Measurements from ENCODE around the gene ABCG8. TPM values are rescaled to one million over a fixed set of nuclear protein-coding genes. Genes with fewer than 3 reads are reported as not detected.
A peak's percentile ranks its signal among the peaks of the same experiment; 100 is the strongest.

Gene ABCG8
- total and polyA plus RNA-seq, 9 of the 15 experiments (the other 6 are each of a cell fraction or from before 2014, with no cell fraction given) = not detected

DNA sequence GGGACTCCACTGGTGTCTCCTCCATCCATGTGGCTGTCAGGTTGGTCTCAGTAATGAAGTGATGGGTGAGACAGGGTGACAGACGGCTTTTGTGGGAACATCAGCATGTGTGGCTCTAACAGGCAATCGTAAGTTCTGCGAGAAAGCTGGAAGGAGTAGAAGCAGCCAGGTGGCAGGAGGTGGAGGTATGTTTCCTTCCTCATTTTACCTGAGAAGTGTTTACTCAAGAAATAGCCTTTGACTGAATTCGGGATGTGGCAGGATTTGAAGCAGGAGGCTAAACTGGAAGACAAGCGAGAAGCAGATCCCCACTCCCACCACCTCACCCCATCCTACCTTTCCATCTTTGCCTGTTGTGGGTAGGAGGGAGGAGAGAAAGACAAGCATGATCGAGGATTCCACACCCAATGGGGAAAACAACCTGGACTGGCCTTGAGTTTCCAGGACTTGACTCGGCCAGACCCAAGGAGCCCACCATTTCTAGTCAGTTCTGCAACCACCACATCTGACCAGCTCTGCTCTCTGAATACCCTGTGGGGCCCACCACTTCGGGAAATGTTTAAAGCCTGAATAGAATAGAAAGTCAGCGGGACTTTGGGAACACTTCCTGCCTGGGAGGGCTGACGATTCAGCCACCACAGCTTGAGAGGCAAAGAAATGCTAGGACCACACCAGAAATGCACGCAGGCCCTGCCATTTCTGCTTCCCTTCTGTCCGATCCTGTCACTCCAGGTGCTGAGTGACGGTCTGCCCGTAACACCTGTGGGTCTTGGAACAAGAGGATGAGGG lies 1.2 kb downstream of the ABCG8 start:
- POLR2A ChIA-PET = interaction anchor here (0.5 to 0.7 kb wide), 3 partner anchors 9 to 100 kb away, joined by 3 read pairs; no protein-coding TSS in a partner anchor
- DNase-seq (ENCODE audit: extremely low read depth in 1 of 4, low spot score in 3 of 4) (peak in 3 of 4 experiments; percentile 2 to 3 (median 3)), ATAC-seq (no peak), FAIRE-seq (no peak)
- peaks cover 40 to 61% of the 10 kb centered on the region in 2 experiments for H3K27me3 ChIP-seq (ENCODE audit: control insufficient read depth in 2 of 2, insufficient read depth in 2 of 2, low read length in 2 of 2)
- H3K9ac ChIP-seq (ENCODE audit: insufficient read depth in 1 of 2, low read depth in 2 of 2, low read length in 2 of 2) = no peak overlapping the region
- in situ Hi-C loops (cut with MboI) (no loop called here), intact Hi-C loops (cut with micrococcal nuclease) (no loop called here)
- no peak for TF ChIP-seq HNRNPLL (IDR thresholded peaks at IDR 0.05; ENCODE audit: low read depth, low read length, poor library complexity, severe bottlenecking)
- no peak for TF ChIP-seq GTF2F1 (IDR thresholded peaks at IDR 0.05; ENCODE audit: low read depth, low read length)
- TF ChIP-seq ZNF707 (CRISPR knock-in tag; conservative IDR thresholded peaks at IDR 0.05) = no peak
- CTCF ChIA-PET (ENCODE audit: low intra/inter-chr PET ratio) = no interaction called here
- H3K9me3 ChIP-seq (replicated peaks; ENCODE audit: control insufficient read depth, insufficient read depth, low read depth, low read length) = no peaks in the 10 kb centered on the region
- no peak overlapping the region for H3K4me2 ChIP-seq (ENCODE audit: insufficient read depth, low read length)
- H3K36me3 ChIP-seq (ENCODE audit: control insufficient read depth, insufficient read depth, low read length) = no peaks in the 10 kb centered on the region
- H3K4me1 ChIP-seq (replicated peaks in 1 of 2; ENCODE audit: control insufficient read depth in 2 of 2, insufficient read depth in 2 of 2, low read length in 2 of 2) = peaks cover 2 to 10% of the 10 kb centered on the region in 2 experiments; a peak in 3 of 5 replicates
- no peak overlapping the region for H2AFZ ChIP-seq (ENCODE audit: low read depth, low read length)
- H4K20me1 ChIP-seq (replicated peaks; ENCODE audit: control insufficient read depth, insufficient read depth, low read length) = no peaks in the 10 kb centered on the region
- no peak overlapping the region for H3K4me3 ChIP-seq
- H3K27ac ChIP-seq (ENCODE audit: extremely low read depth, low read depth, low read length) = no peak overlapping the region
- WGBS (ENCODE audit: insufficient coverage, low coverage, missing lambda C conversion rate) = 12% methylated on average over 14 of the region's 14 CpGs
- no peaks in the 10 kb centered on the region for H3K79me2 ChIP-seq (ENCODE audit: control insufficient read depth, insufficient read depth, low read length)
- no TSS peak for BruUV-seq (replicated peaks)
- no peaks in the 10 kb centered on the region for H3K9me1 ChIP-seq (ENCODE audit: control insufficient read depth, insufficient read depth, low read length)

GRCh38 chr2:43840965-43841364 lies 2.2 kb downstream of the ABCG8 start:
- intact Hi-C loops (cut with micrococcal nuclease) = no loop called here
- Histone ChIP-seq H2AFZ (ENCODE audit: low read depth, low read length) (no peak overlapping the region), H3K4me1 (replicated peaks in 1 of 2; ENCODE audit: control insufficient read depth in 2 of 2, insufficient read depth in 2 of 2, low read length in 2 of 2) (peaks cover 2 to 10% of the 10 kb centered on the region in 2 experiments; a peak in 3 of 5 replicates), H3K9me1 (ENCODE audit: control insufficient read depth, insufficient read depth, low read length) (no peaks in the 10 kb centered on the region), H4K20me1 (replicated peaks; ENCODE audit: control insufficient read depth, insufficient read depth, low read length) (no peaks in the 10 kb centered on the region), H3K36me3 (ENCODE audit: control insufficient read depth, insufficient read depth, low read length) (no peaks in the 10 kb centered on the region), H3K9ac (ENCODE audit: insufficient read depth in 1 of 2, low read depth in 2 of 2, low read length in 2 of 2) (no peak overlapping the region), H3K79me2 (ENCODE audit: control insufficient read depth, insufficient read depth, low read length) (no peaks in the 10 kb centered on the region), H3K9me3 (replicated peaks; ENCODE audit: control insufficient read depth, insufficient read depth, low read depth, low read length) (no peaks in the 10 kb centered on the region), H3K4me2 (ENCODE audit: insufficient read depth, low read length) (no peak overlapping the region), H3K27ac (ENCODE audit: extremely low read depth, low read depth, low read length) (no peak overlapping the region), H3K27me3 (ENCODE audit: control insufficient read depth in 2 of 2, insufficient read depth in 2 of 2, low read length in 2 of 2) (peaks cover 40 to 63% of the 10 kb centered on the region in 2 experiments), H3K4me3 (no peak overlapping the region)
- CTCF ChIA-PET (ENCODE audit: low intra/inter-chr PET ratio) = no interaction called here
- no TSS peak for BruUV-seq (replicated peaks)
- in situ Hi-C loops (cut with MboI) = no loop called here
- ATAC-seq = no peak
- no peak for FAIRE-seq
- WGBS (ENCODE audit: insufficient coverage, low coverage, missing lambda C conversion rate) = 2% methylated on average over 5 of the region's 5 CpGs
- POLR2A ChIA-PET = interaction anchor here (0.7 kb wide), 1 partner anchor 914 kb away, joined by 3 read pairs; no protein-coding TSS in a partner anchor
- peak in 2 of 4 experiments; percentile 2 for DNase-seq (ENCODE audit: extremely low read depth in 1 of 4, low spot score in 3 of 4)
- TF ChIP-seq MCM2 (IDR thresholded peaks at IDR 0.05; ENCODE audit: low read depth) = no peak
- TF ChIP-seq TCF7L2 (IDR thresholded peaks at IDR 0.05; ENCODE audit: low read depth, low read length) = no peak
- no peak for TF ChIP-seq PATZ1 (CRISPR knock-in tag; IDR thresholded peaks at IDR 0.05; ENCODE audit: borderline replicate concordance)
- TF ChIP-seq ZNF280B (CRISPR knock-in tag; IDR thresholded peaks at IDR 0.05) = no peak
- TF ChIP-seq MYNN (IDR thresholded peaks at IDR 0.05) = no peak
- TF ChIP-seq MYNN (CRISPR knock-in tag; IDR thresholded peaks at IDR 0.05) = no peak
- TF ChIP-seq KHSRP (IDR thresholded peaks at IDR 0.05) = no peak
- no peak for TF ChIP-seq MED1 (CRISPR knock-in tag; IDR thresholded peaks at IDR 0.05; ENCODE audit: borderline replicate concordance)
- no peak for TF ChIP-seq CEBPB (tag; IDR thresholded peaks at IDR 0.05)
- no peak for TF ChIP-seq CREBBP (IDR thresholded peaks at IDR 0.05; ENCODE audit: low read depth, low read length)

Measured in K562 (cell line).